NCI-H510A (cell line): ENCODE measurements around the gene COPS4.
"Not testable (repeated sequence)": the region's sequence is repeated elsewhere in the genome, so short reads cannot be mapped to it uniquely, and the experiment has no call there.

Source experiments
- DNase-seq: peaks from one replicate; lab custom pipeline; 2025; lab: John Stamatoyannopoulos, UW

Gene COPS4

GRCh38 chr4:83034630-83035494 lies at the start of gene COPS4:
COPS4 (plus strand) TSS chr4:83035183; CDS start chr4:83035225, 42 bp downstream.
- peak; percentile 98 for DNase-seq

DNA sequence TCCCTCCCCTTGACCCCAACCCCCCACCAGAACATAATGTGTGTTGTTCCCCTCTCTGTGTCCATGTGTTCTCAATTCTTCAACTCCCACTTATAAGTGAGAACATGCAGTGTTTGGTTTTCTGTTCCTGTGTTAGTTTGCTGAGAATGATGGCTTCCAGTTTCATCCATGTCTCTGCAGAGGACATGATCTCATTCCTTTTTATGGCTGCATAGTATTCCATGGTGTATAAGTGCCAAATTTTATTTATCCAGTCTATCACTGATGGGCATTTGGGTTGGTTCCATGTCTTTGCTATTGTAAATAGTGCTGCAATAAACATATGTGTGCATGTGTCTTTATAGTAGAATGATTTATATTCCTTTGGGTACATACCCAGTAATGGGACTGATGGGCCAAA lies 47.5 kb upstream of the COPS4 start:
- not testable (repeated sequence) for DNase-seq

- DNase-seq: no peak
Measured at GRCh38 chr4:82988323-82988832, 46.6 kb upstream of the COPS4 start.

- no peak for DNase-seq
Measured at GRCh38 chr4:82989575-82990429, 45.2 kb upstream of the COPS4 start.

- no peak for DNase-seq
Measured at GRCh38 chr4:82994834-82995233, 40.1 kb upstream of the COPS4 start.

- DNase-seq: no peak
Measured at GRCh38 chr4:82998898-82999297, 36.1 kb upstream of the COPS4 start.

DNA sequence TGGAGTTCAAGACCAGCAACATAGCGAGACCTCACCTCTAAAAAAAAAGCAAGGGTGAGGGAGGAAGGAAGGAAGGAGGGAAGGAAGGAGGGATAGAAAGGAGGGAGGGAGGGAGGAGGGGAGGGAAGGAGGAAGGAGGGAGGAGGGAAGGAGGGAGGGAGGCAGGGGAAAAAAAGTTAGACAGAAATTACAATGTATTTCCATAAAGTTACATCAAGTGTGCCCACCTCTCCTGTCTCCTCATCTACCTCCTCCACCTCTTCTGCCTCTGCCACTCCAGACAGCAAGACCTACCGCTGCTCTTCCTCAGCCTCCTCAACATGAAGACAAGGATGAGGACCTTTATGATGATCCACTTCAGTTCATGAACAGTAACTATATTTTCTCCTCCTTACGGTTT lies 32.7 kb upstream of the COPS4 start:
- DNase-seq: no peak

- not testable (repeated sequence) for DNase-seq
Measured at GRCh38 chr4:83003044-83003791, 31.8 kb upstream of the COPS4 start.

GRCh38 chr4:83009529-83009928 lies 25.5 kb upstream of the COPS4 start:
- DNase-seq: no peak

- no peak for DNase-seq
Measured at GRCh38 chr4:83010111-83010521, 24.9 kb upstream of the COPS4 start.

- DNase-seq: peak; percentile 60
Measured at GRCh38 chr4:83010522-83011318, 24.3 kb upstream of the COPS4 start, which contains the start of gene LIN54. LIN54 (minus strand) TSS chr4:83010823; CDS start chr4:82984844, 25,979 bp downstream.

GRCh38 chr4:83011689-83012199 lies 23.2 kb upstream of the COPS4 start:
- DNase-seq: no peak

- DNase-seq: no peak
Measured at GRCh38 chr4:83012200-83012686, 22.7 kb upstream of the COPS4 start.

GRCh38 chr4:83012687-83013419 lies 22.1 kb upstream of the COPS4 start:
- DNase-seq: peak; percentile 98

DNA sequence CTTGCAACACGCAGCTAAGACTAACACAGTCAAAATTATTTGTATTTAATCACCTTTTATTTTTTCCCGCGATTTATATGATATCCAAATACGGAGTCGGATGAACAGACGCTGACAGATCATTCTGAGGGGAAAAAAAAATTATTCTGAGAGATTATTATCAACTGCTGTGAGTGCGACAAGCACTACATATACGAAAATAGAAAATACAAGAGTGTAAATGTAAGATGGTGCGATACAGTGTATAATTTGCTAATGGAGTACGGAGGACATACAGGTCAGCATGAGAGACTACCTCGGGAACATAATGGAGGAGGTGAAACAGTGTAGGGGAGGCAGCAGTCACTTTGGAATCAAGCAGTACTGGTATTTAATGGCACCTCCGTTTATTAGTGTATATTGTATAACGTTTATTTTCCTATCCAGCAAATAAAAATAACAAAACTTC lies 21.5 kb upstream of the COPS4 start:
- no peak for DNase-seq

GRCh38 chr4:83013902-83014301 lies 21.1 kb upstream of the COPS4 start:
- DNase-seq: no peak

GRCh38 chr4:83019794-83020494 lies 15.0 kb upstream of the COPS4 start:
- DNase-seq: no peak

- no peak for DNase-seq
Measured at GRCh38 chr4:83022724-83023450, 12.1 kb upstream of the COPS4 start.
